GM15510 (cell line): ENCODE results near the gene GPR143.

ENCODE experiments used
- POLR2A ChIP-seq: IDR thresholded peaks from 3 replicates; pipeline ENCODE4 v1.6.1; 2011; ENCODE audit warnings: borderline replicate concordance; ENCODE audit not compliant: insufficient read length; ENCODE audit errors: extremely low read depth

Gene GPR143

DNA sequence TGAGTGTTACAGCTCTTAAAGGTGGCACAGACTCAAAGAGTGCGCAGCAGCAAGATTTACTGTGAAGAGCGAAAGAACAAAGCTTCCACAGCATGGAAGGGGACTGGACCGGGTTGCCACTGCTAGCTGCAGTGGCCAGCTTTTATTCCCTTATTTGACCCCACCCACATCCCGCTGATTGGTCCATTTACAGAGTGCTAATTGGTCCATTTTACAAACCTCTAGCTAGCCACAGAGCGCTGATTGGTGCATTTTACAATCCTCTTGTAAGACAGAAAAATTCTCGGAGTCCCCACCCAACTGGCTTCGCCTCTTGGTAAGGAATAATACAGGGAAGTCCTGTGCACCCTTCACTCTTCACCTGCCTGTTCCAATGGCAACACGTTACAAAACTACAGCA is 18.7 kb upstream of the GPR143 start:
- TF ChIP-seq POLR2A: no peak

GRCh38 chrX:9781941-9782340 is 16.3 kb upstream of the GPR143 start:
- no peak for TF ChIP-seq POLR2A

DNA sequence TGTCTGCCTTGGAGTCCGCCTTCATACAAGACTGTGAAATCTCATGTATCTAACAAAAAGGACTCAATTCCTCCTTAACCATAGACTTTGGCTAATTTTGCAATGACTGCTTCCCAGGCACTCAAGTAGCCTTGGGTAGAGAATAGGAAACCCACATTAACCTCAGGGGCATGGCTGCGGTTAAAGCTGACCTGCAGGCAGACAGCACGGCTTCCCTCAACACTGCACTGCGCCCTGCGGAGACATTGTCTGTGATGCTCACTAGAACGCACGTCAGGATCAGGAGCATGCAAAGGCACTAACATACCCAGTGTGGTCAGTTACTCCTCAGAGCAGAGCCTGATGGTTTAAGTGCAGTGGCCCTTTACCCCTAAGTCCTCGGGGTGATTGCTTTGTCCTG is 10.3 kb upstream of the GPR143 start:
- no peak for TF ChIP-seq POLR2A

- TF ChIP-seq POLR2A: no peak
These were observed 7.3 kb upstream of the GPR143 start for GRCh38 chrX:9772943-9773342.

DNA sequence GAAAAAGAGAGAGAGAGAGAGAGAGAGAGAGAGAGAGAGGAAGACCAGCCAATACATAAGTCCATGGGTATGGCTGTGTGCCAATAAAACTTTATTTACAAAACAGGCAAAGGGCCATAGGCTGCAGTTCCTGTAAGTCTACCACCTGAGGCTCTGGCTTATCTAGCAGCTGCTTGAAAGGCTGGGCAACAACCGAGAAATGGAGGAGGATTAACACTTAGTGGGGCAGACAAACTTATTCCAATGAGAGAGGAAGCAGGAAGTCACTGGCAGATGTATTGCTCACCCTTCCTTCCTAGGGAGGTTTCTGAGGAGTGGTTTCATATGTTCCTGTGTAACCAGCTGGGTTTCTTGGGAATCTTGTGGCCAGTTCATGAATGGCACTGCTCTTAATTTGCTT is 4.7 kb upstream of the GPR143 start:
- TF ChIP-seq POLR2A: no peak

GRCh38 chrX:9767375-9767774 is 1.7 kb upstream of the GPR143 start:
- no peak for TF ChIP-seq POLR2A

GRCh38 chrX:9765072-9765736 is 443 bp downstream of the GPR143 start:
- no peak for TF ChIP-seq POLR2A

DNA sequence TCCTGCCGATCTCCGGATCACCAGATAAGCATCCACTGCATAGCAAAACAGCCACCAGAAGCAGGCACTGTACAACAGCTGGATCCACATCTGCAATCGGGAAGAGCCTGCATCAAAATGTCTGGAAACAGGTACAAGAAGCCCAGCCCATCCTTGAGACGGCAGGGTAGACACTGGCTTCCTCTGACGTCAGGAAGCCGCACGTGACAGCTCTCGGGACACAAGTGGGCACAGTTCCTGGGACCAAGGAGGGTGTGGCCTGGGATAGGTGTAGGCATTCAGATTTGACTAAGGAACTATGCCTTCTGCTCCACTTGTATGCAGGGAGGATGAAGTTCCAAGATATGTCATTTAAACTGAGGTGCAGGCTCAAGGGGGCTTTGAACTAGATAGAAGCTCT is 6.3 kb downstream of the GPR143 start:
- no peak for TF ChIP-seq POLR2A

- no peak for TF ChIP-seq POLR2A
These were observed 7.5 kb downstream of the GPR143 start for GRCh38 chrX:9758021-9758638.

DNA sequence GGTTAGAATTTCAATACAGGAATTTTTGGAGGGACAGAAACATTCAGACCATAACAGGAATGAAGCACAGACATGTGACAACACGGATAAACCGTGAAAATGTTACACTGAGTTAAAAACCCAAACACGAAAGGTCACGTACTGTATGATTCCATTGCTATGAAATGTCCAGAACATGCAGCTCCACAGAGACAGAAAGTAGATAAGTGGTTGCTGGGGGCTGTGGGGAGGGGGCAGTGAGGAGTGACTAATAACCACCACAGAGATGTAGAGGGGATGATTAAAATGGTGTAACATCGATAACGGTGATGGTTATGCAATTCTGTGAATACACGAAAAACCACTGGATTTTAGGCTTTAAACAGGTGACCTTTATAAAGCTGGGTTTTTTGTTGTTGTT is 8.3 kb downstream of the GPR143 start:
- no peak for TF ChIP-seq POLR2A

- no peak for TF ChIP-seq POLR2A
These were observed 16.4 kb downstream of the GPR143 start for GRCh38 chrX:9749146-9749692.

DNA sequence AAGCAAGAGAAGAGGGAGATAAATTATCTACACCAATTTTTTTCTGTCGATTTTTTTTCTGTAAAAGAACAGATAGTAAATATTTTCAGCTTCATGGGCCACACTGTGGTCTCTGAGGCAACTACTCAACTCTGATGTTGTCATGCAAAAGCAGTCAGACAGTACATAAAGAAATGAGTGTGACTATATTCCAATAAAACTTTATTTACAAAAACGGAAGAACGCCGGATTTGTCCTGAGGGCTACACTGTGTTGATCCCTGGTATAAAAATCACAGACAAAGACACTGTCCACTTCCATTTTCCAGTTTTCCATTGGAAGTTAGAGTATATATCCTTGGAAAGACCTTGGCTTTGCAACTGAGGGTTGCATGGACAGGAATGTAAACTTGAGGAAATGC is 18.0 kb downstream of the GPR143 start:
- no peak for TF ChIP-seq POLR2A

DNA sequence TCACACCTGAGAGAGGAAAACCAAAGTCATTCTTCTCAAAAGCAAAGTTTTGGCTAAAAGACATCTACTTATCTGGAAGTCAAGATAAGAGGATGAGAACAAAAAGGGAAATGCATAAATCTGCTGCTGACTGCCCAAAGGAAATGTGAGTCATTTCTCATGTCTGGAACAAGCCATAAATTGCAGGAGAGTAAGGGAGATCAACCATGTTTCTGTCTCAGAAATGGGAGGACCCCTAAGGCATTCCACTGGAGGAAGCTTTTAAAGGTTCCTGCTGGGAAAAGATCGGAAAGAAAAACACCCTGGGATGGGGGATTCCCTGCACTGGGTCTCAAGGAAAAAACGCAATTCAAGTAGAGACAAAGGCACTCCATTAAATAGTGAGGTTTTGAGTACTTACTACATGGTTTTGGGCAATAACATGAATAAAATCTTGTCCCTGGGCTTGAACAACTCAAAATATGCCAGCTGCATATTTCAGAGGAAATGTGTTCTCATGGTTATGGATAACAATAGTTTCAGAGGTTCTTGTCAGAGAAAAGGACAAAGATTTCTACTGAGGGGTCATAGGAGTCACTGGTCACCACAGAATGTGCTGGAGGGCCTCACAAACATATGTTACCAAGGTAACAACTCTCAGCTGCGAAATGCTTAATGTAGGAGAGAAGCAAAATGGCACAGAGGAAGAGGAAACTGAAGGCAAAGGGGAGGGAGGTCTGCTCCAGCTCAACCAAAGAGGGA is 19.3 kb downstream of the GPR143 start:
- no peak for TF ChIP-seq POLR2A

- TF ChIP-seq POLR2A: no peak
These were observed 20.1 kb downstream of the GPR143 start for GRCh38 chrX:9745417-9746115.

- no peak for TF ChIP-seq POLR2A
These were observed 26.5 kb downstream of the GPR143 start for GRCh38 chrX:9739130-9739529.
